ENCODE data around the gene METTL23. TPM values are rescaled to one million over a fixed set of nuclear protein-coding genes. Genes with fewer than 3 reads are reported as not detected.
"Not testable (repeated sequence)": the region's sequence is repeated elsewhere in the genome, so short reads cannot be mapped to it uniquely, and the experiment has no call there.

The METTL23 gene
- total RNA-seq, 1 donor from 2014 or later = 31.2 TPM

DNA sequence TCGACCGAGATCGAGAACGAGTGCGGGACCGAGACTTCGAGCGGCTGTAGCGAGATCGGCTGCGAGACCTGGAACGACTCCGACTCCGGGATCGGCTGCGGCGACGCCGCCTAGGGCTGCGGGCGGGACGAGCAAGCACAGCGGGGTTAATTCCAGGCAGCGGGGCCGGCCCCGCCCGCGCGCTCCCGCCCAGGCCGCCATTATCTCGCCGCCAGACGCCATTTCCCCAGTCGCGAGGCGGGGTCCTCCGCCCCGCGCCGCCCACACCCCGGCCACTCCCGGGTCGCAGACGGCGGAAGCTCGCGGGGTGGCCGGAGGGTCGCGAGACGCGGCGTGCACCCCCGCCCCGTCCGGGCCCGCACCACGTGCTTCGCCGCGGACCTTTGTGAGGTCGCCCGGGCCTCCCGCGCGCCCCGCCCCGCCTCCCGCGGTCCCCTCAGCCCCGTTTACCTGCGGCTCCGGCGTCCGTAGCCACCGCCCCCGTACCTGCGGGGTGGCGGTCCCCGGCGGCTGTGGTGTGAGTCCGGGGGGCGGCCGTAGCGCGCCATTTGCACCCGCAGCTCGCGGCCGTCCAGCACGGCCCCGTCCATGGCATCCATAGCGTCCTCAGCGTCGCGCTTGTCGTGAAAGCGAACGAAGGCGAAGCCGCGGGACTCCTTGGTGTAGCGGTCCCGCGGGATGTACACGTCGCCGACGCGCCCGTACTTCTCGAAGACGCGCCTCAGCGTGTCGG lies 9.9 kb downstream of the METTL23 start:
- intact Hi-C loops (cut with DNase I) = loop anchor here (1.0 to 10.0 kb wide), 3 partner anchors 10 to 668 kb away; partner anchors contain the start of genes JMJD6 and METTL23
- H3K4me3 ChIP-seq = peak overlapping the region; percentile 92 to 97
- TF ChIP-seq, protein P1, sequence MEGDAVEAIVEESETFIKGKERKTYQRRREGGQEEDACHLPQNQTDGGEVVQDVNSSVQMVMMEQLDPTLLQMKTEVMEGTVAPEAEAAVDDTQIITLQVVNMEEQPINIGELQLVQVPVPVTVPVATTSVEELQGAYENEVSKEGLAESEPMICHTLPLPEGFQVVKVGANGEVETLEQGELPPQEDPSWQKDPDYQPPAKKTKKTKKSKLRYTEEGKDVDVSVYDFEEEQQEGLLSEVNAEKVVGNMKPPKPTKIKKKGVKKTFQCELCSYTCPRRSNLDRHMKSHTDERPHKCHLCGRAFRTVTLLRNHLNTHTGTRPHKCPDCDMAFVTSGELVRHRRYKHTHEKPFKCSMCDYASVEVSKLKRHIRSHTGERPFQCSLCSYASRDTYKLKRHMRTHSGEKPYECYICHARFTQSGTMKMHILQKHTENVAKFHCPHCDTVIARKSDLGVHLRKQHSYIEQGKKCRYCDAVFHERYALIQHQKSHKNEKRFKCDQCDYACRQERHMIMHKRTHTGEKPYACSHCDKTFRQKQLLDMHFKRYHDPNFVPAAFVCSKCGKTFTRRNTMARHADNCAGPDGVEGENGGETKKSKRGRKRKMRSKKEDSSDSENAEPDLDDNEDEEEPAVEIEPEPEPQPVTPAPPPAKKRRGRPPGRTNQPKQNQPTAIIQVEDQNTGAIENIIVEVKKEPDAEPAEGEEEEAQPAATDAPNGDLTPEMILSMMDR (IDR thresholded peaks at IDR 0.05) = peak; percentile 19 to 43 (median 34)
- peaks cover 27 to 40% of the 10 kb centered on the region in 2 donors for H3K36me3 ChIP-seq
- peaks cover 5 to 50% of the 10 kb centered on the region in 2 donors for H3K4me1 ChIP-seq
- H3K9me3 ChIP-seq = no peaks in the 10 kb centered on the region
- H3K27ac ChIP-seq = peak overlapping the region; percentile 95 to 98
- peak in 1 of 2 donors; percentile 85 for DNase-seq (ENCODE audit: low spot score in 2 of 2)
- no peaks in the 10 kb centered on the region for H3K27me3 ChIP-seq

DNA sequence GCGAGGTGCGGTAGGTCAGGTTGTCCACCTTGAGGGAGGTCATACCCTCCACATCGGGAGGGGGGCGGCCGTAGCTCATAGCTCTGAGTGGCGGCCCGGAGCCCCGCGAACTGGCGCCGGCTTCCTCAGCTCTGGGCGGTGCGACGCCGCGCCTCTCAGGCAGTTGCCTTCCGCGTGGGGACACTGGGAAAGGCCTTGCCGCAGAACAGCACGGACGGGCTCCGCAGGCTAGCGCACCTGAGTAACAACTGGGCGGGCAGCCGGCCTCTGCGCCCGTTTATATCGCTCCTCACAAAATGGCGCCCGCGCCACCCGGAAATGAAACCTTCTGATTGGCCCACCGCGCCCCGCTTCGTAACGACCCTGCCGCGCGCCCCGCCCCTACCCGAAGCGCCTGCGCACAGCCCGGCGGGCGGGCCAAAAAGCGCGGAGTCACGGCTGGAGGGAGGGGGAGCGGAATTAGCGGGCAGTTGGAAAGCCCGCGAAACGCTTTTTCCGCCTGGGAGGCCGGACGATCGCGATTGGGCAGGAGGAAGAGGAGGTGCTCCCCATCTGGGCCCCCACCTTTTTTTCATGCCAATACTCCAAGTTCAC lies 10.5 kb downstream of the METTL23 start, which contains the start of gene SRSF2:
Gene SRSF2 (minus strand): TSS at position 250 of the 594 bp plus-strand sequence. CDS start 171 bp downstream, at position 79.
- TF ChIP-seq, protein P1 (IDR thresholded peaks at IDR 0.05) = no peak
- Histone ChIP-seq H3K36me3 (peaks cover 27 to 40% of the 10 kb centered on the region in 2 donors), H3K9me3 (no peaks in the 10 kb centered on the region), H3K4me3 (peak within 1 kb of the TSS; percentile 92 to 97), H3K4me1 (peaks cover 5 to 47% of the 10 kb centered on the region in 2 donors), H3K27ac (peak within 1 kb of the TSS; percentile 95 to 98), H3K27me3 (no peaks in the 10 kb centered on the region)
- intact Hi-C loops (cut with DNase I) = loop anchor here (1.0 to 10.0 kb wide), 3 partner anchors 11 to 668 kb away; partner anchors contain the start of genes JMJD6 and METTL23
- DNase-seq (ENCODE audit: low spot score in 2 of 2) = peak; percentile 89 to 99

DNA sequence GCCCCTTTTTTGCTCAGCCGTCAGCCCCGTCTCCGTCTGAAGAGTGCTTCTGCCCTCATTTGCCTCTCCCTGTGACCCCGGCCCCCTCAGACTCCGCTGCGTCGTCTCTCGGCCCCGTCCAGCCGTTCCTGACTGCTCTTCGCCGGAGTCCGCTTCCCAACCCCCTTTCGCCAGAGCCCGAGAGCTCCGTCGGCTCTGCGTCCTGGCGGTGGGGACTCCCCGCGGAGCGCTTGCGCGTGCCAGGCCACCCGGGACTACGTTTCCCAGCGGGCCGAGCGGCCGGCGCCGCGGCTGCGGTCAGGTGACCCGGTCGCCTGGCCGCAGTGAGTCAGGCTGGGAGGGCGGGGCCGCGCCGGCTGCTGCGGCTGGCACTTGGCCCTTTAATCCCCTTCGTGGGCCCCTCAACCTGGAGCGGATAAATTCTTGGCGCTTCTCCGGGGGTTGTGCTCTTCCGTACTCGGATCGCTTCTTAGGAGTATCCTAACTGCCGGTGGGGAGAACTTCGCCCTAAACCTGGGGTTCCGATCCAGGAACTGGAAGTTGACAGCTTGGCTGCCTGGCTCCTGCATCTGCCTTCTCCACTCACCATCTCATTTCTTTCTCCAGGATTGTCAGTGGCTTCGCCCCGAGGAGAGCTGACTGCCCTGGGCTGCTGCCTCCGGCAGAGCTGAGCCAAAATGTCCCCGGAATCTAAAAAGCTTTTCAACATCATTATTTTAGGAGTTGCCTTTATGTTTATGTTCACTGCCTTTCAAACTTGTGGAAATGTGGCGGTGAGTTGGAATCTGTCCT lies 11.2 kb downstream of the METTL23 start, which contains the start of gene MFSD11:
Gene MFSD11 (plus strand): TSS at position 444 of the 792 bp plus-strand sequence. CDS start 234 bp downstream, at position 678.
- intact Hi-C loops (cut with DNase I) = loop anchor here (1.0 to 10.0 kb wide), 3 partner anchors 12 to 667 kb away; partner anchors contain the start of genes JMJD6 and METTL23
- TF ChIP-seq, protein P1 (IDR thresholded peaks at IDR 0.05) = no peak
- Histone ChIP-seq H3K4me1 (peaks cover 5 to 47% of the 10 kb centered on the region in 2 donors), H3K27me3 (no peaks in the 10 kb centered on the region), H3K9me3 (no peaks in the 10 kb centered on the region), H3K36me3 (peaks cover 24 to 39% of the 10 kb centered on the region in 2 donors), H3K4me3 (peak within 1 kb of the TSS; percentile 92 to 97), H3K27ac (peak within 1 kb of the TSS; percentile 95 to 98)
- peak; percentile 64 to 94 for DNase-seq (ENCODE audit: low spot score in 2 of 2)

DNA sequence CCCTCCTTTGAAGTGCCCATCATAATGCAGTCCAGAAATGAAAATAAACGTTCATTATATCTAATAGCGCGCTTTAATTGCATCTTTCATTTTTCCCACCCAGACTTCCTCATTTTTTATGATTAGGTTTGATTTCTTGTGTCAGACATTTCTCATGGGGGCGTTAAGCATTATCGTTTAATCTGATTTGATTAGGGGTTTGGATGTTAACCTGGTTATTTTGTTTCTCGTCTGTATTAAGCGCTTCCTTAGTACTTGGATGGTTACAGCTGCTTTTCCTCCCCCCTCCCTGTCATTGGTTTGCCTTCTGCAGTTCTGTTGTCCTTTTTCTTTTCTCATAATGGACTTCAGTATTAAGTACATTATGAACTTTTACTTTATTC lies 11.8 kb downstream of the METTL23 start:
- H3K9me3 ChIP-seq = no peaks in the 10 kb centered on the region
- peaks cover 5 to 43% of the 10 kb centered on the region in 2 donors for H3K4me1 ChIP-seq
- peaks cover 19 to 37% of the 10 kb centered on the region in 2 donors for H3K36me3 ChIP-seq
- H3K27ac ChIP-seq = peak overlapping the region; percentile 95 to 98
- H3K27me3 ChIP-seq = no peaks in the 10 kb centered on the region
- TF ChIP-seq, protein P1 (IDR thresholded peaks at IDR 0.05) = no peak
- peak overlapping the region; percentile 92 to 97 for H3K4me3 ChIP-seq
- intact Hi-C loops (cut with DNase I) = loop anchor here (5.0 to 10.0 kb wide), 2 partner anchors 181 to 666 kb away; no protein-coding TSS in a partner anchor
- DNase-seq (ENCODE audit: low spot score in 2 of 2) = no peak

DNA sequence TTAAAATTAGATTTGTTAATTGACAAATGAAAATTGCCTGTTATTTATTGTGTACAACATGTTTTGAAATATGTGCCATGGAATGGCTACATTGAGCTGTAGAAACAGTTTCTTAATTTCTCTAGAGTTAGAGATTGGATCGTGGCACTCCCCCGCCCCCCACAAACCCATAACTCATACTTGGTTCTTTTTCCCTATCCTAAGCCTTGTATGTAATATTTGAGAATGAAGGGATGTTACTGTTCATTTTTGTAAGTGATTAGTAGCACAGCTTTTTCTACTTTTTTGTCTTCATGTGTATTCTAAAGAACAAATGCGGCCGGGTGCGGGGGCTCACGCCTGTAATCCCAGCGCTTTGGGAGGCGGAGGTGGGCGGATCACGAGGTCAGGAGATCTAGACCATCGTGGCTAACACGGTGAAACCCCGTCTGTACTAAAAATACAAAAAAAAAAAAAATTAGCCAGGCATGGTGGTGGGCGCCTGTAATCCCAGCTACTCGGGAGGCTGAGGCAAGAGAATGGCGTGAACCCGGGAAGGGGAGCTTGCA lies 13.0 kb downstream of the METTL23 start:
- not testable (repeated sequence) for H3K27me3 ChIP-seq; DNase-seq (ENCODE audit: low spot score in 2 of 2); H3K9me3 ChIP-seq
- intact Hi-C loops (cut with DNase I) = loop anchor here (5.0 to 10.0 kb wide), 2 partner anchors 182 to 665 kb away; no protein-coding TSS in a partner anchor
- H3K4me1 ChIP-seq = peaks cover 5 to 33% of the 10 kb centered on the region in 2 donors
- peak overlapping the region; percentile 73 to 78 for H3K27ac ChIP-seq
- H3K4me3 ChIP-seq = peak overlapping the region in 1 of 2 donors; percentile 92
- peaks cover 22 to 39% of the 10 kb centered on the region in 2 donors for H3K36me3 ChIP-seq

Data from ascending aorta (tissue), 2 donors.